Activated CD4-positive, alpha-beta T cell treated with anti-CD3 and anti-CD28 coated beads, Interleukin-2, amount 10 ng/mL, durations not matched to agents 7 days and 5 days (primary cell): ENCODE data around the gene EFCC1. TPM values are rescaled to one million over a fixed set of nuclear protein-coding genes. Genes with fewer than 3 reads are reported as not detected.
"Not testable (repeated sequence)": the region's sequence is repeated elsewhere in the genome, so short reads cannot be mapped to it uniquely, and the experiment has no call there.

Experiments
- CTCF ChIA-PET: fragments of 350-600 bp; sonication (Branson Sonifier 250); formaldehyde crosslinking; loops from one replicate; lab custom pipeline; 2021; ENCODE audit warnings: antibody characterized with exemption; lab: Charles Lee
- POLR2A ChIA-PET: fragments of 350-600 bp; sonication (Branson Sonifier 250); formaldehyde crosslinking; loops from one replicate; lab custom pipeline; 2021; ENCODE audit warnings: antibody characterized with exemption; lab: Charles Lee
- DNase-seq: peaks from one replicate; pipeline ENCODE4 v3.0.0-alpha.2; 2020
- H3K27ac Mint-ChIP-seq: one replicate; pipeline ENCODE4 v1.8.0; 2021; ENCODE audit warnings: mild to moderate bottlenecking, moderate library complexity, mixed read lengths
- H3K27me3 Mint-ChIP-seq: one replicate; pipeline ENCODE4 v1.8.0; 2021; ENCODE audit warnings: mixed read lengths
- H3K36me3 Mint-ChIP-seq: one replicate; pipeline ENCODE4 v1.8.0; 2021; ENCODE audit warnings: low read depth, mixed read lengths
- H3K4me1 Mint-ChIP-seq: one replicate; pipeline ENCODE4 v1.8.0; 2021; ENCODE audit warnings: mixed read lengths
- H3K4me3 Mint-ChIP-seq: one replicate; pipeline ENCODE4 v1.8.0; 2021; ENCODE audit warnings: mild to moderate bottlenecking, moderate library complexity, mixed read lengths
- H3K9me3 Mint-ChIP-seq: one replicate; pipeline ENCODE4 v1.8.0; 2021; ENCODE audit warnings: mixed read lengths
- total RNA-seq, 2 experiments: library from RNA; stranded (reverse); gene quantifications; one replicate each; pipeline ENCODE4 v1.2.3, GENCODE V29; 2021

Gene EFCC1
- total RNA-seq, 2 experiments from 2014 or later = 0.07 TPM; not detected in 1

DNA sequence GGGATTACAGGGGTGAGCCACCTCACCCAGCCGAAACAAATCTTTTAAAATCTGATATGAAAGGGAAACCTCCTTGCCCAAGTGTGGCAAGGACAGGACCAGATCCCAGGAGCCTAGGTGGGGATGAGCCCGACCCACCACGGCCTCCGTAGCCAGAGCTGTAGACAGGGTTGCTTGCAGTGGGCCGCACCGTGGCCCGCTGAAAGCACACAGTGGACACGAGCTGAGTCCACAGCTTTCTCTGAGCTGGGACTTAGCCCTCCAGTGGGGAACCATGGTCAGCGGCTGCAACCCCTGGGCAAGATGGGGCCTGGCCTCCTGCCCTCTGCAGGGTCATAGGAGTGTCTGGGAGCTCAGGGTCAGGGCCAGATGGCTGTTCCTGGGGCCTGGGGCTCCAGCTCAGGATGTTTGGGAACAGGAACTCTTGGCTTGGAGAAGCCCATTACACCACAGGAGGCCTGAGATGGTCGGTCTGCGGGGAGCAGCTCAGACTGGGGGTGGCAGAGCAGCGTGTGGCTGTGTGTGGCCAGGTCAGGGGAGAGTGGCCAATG is 84.1 kb downstream of the EFCC1 start:
- ChIA-PET POLR2A (no interaction called here), CTCF (interaction anchor here (0.8 to 2.6 kb wide), 6 partner anchors 10 to 160 kb away, joined by 3 to 7 read pairs (median 4); no protein-coding TSS in a partner anchor)
- Mint-ChIP-seq H3K4me1 (peaks cover 14% of the 10 kb centered on the region), H3K27me3 (no peaks in the 10 kb centered on the region), H3K27ac (no peak overlapping the region), H3K36me3 (no peaks in the 10 kb centered on the region), H3K9me3 (no peaks in the 10 kb centered on the region), H3K4me3 (no peak overlapping the region)
- no peak for DNase-seq

DNA sequence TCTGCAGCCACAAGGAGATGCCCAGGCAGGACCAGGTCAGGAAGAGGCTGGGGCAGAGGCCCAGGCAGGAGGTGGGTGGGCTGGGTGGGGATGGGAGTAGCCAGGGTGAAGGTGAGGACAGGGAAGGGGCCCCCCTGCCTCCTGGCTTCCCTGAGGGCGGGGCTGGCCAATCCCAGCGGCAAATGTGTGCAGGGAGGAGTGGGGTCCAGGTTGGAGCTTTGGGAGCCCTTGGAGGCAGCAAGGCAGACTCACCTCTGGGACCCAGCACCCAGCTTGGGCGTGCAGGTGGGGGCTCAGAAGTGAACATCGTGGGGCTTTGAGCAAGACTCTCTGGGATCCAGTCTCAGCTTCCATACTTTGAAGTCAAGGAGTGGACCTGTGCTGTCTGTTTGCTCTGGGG is 84.7 kb downstream of the EFCC1 start:
- Mint-ChIP-seq H3K4me3 (no peak overlapping the region), H3K36me3 (no peaks in the 10 kb centered on the region), H3K9me3 (no peaks in the 10 kb centered on the region), H3K27ac (no peak overlapping the region), H3K27me3 (no peaks in the 10 kb centered on the region), H3K4me1 (peaks cover 14% of the 10 kb centered on the region)
- POLR2A ChIA-PET = no interaction called here
- no peak for DNase-seq
- CTCF ChIA-PET = interaction anchor here (0.8 to 1.3 kb wide), 3 partner anchors 10 to 58 kb away, joined by 3 to 4 read pairs (median 3); no protein-coding TSS in a partner anchor

- Mint-ChIP-seq H3K4me3 (no peak overlapping the region), H3K27me3 (no peaks in the 10 kb centered on the region), H3K36me3 (peaks cover 2% of the 10 kb centered on the region), H3K4me1 (peaks cover 2% of the 10 kb centered on the region), H3K9me3 (no peaks in the 10 kb centered on the region), H3K27ac (no peak overlapping the region)
- ChIA-PET CTCF (interaction anchor here (1.1 kb wide), 1 partner anchor 159 kb away, joined by 3 read pairs; no protein-coding TSS in a partner anchor), POLR2A (no interaction called here)
- DNase-seq = no peak
Measured at GRCh38 chr3:129087138-129087702, 86.1 kb downstream of the EFCC1 start.

GRCh38 chr3:129087904-129088303 is 86.8 kb downstream of the EFCC1 start:
- H3K36me3 Mint-ChIP-seq, POLR2A ChIA-PET, H3K4me1 Mint-ChIP-seq, H3K4me3 Mint-ChIP-seq, H3K9me3 Mint-ChIP-seq, DNase-seq, H3K27ac Mint-ChIP-seq, H3K27me3 Mint-ChIP-seq: not testable (repeated sequence)
- CTCF ChIA-PET = interaction anchor here (1.1 kb wide), 1 partner anchor 158 kb away, joined by 3 read pairs; no protein-coding TSS in a partner anchor

DNA sequence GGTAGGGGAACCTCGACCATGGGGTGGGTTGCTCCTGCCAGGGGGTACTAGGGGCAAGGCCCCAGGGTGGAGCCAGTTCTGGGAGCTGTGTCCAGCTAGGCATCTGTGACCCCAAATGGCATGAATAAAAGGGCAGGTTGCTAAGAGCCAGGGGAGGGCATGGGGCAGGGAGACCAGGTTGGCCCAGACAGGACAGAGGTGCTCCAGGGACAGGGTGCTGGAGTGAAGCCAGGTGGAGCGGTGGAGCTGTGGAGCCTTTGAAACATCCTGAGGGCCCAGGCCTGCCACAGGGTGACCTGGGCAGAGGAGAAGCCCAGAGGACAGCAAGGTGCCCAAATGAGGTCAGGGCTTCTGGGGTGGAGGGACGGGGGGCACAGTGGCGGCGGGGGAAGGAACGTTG is 87.2 kb downstream of the EFCC1 start:
- POLR2A ChIA-PET, H3K36me3 Mint-ChIP-seq, H3K27me3 Mint-ChIP-seq, H3K4me1 Mint-ChIP-seq, CTCF ChIA-PET, H3K9me3 Mint-ChIP-seq, DNase-seq, H3K4me3 Mint-ChIP-seq, H3K27ac Mint-ChIP-seq: not testable (repeated sequence)

Other genes with a start within 250 kb of the EFCC1 start
- 10 to 100 TPM; 74.7 to 77.4 TPM for gene ACAD9, start 121.7 kb upstream of the EFCC1 start, total RNA-seq
- gene CFAP92, start 7.2 kb upstream of the EFCC1 start, total RNA-seq = under 1 TPM in 1 of 2 experiments, not detected in 1; 0.10 TPM
- not detected for gene GP9, start 59.5 kb downstream of the EFCC1 start, total RNA-seq
- gene RAB43, start 120.5 kb downstream of the EFCC1 start, total RNA-seq = 10 to 100 TPM; 52.0 to 59.1 TPM
- 10 to 100 TPM; 56.9 to 60.9 TPM for gene ISY1, start 159.8 kb downstream of the EFCC1 start, total RNA-seq
- 100 to 1,000 TPM; 263 to 270 TPM for gene CNBP, start 182.6 kb downstream of the EFCC1 start, total RNA-seq
- 100 to 1,000 TPM; 110 to 136 TPM for gene COPG1, start 248.3 kb downstream of the EFCC1 start, total RNA-seq